ENCODE data around the gene ZNF143. TPM values are rescaled to one million over a fixed set of nuclear protein-coding genes. Genes with fewer than 3 reads are reported as not detected.

The ZNF143 gene
- total RNA-seq, 1 experiment from 2014 or later = 27.2 TPM

DNA sequence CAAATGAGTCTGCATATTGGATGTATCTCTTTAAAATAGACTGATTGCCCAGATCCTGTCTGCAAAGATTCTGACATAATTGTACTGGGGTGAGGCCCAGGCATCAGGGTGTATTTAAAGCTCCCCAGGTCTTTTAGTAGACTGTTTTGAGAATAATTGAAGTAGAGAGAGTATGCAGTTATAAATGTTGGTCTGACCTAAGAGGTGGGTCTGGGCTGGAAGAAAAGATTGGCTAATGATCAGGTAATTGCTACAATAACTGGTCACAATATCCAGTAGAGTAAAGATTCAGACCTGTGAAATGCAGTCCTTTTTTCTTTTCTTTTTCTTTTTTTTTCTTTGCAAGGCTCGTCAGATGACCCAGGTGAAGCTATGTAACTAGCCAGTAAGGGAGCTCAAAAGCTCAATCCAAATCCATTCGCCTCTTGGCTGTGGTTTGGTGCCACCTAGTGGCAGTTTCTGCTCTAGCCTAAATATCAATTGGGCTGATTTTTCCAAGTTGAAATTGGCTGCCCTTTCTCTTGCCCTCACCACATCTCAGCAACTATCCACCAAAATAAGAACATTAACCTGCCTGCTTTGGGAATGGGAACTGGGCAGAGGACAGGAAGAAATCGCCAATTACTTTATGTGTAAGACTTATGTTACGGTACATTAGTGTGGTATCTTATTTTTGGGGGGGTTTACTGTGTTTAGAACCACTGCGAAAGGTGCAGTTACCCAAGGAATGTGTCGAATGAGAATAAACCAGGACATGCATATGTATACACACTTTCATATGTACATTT, 45.9 kb downstream of the ZNF143 start:
- H3K4me1 ChIP-seq = peaks cover 46% of the 10 kb centered on the region
- H3K36me3 Mint-ChIP-seq (ENCODE audit: insufficient read depth, unreplicated experiment) = peaks cover 28% of the 10 kb centered on the region
- ChIA-PET CTCF (interaction anchor here (0.6 to 2.2 kb wide), 40 partner anchors 8 to 798 kb away, joined by 3 to 34 read pairs (median 4); partner anchors contain the start of genes ADM, DENND5A, IPO7 and WEE1), POLR2A (interaction anchor here (0.5 to 1.6 kb wide), 11 partner anchors 8 to 823 kb away, joined by 3 to 28 read pairs (median 4); partner anchors contain the start of gene ZNF143)
- TF ChIP-seq, protein P1, sequence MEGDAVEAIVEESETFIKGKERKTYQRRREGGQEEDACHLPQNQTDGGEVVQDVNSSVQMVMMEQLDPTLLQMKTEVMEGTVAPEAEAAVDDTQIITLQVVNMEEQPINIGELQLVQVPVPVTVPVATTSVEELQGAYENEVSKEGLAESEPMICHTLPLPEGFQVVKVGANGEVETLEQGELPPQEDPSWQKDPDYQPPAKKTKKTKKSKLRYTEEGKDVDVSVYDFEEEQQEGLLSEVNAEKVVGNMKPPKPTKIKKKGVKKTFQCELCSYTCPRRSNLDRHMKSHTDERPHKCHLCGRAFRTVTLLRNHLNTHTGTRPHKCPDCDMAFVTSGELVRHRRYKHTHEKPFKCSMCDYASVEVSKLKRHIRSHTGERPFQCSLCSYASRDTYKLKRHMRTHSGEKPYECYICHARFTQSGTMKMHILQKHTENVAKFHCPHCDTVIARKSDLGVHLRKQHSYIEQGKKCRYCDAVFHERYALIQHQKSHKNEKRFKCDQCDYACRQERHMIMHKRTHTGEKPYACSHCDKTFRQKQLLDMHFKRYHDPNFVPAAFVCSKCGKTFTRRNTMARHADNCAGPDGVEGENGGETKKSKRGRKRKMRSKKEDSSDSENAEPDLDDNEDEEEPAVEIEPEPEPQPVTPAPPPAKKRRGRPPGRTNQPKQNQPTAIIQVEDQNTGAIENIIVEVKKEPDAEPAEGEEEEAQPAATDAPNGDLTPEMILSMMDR (IDR thresholded peaks at IDR 0.05; ENCODE audit: insufficient read depth in 1 of 2, low read depth in 1 of 2, low read length in 1 of 2, severe bottlenecking in 1 of 2, unreplicated experiment in 1 of 2) = peak; percentile 81 to 86
- H3K9me3 Mint-ChIP-seq (ENCODE audit: unreplicated experiment) = no peaks in the 10 kb centered on the region
- no peaks in the 10 kb centered on the region for H3K9me3 ChIP-seq
- DNase-seq = peak; percentile 78 to 86
- H3K27me3 ChIP-seq (replicated peaks; ENCODE audit: control insufficient read depth, insufficient read depth, low read length) = no peaks in the 10 kb centered on the region
- intact Hi-C loops (cut with micrococcal nuclease; ENCODE audit: unreplicated experiment) = loop anchor here (1.0 to 5.0 kb wide), 6 partner anchors 45 to 491 kb away; partner anchors contain the start of gene ZNF143
- no peaks in the 10 kb centered on the region for H3K27me3 Mint-ChIP-seq (ENCODE audit: insufficient read depth, unreplicated experiment)
- no TSS peak for BruUV-seq (replicated peaks)
- no peaks in the 10 kb centered on the region for H3K36me3 ChIP-seq (ENCODE audit: control insufficient read depth, insufficient read depth, low read length)
- H3K27ac Mint-ChIP-seq (ENCODE audit: unreplicated experiment) = peak overlapping the region; percentile 75
- no peak overlapping the region for H3K4me3 ChIP-seq (ENCODE audit: low read depth, low read length)
- peaks cover 29% of the 10 kb centered on the region for H3K4me1 Mint-ChIP-seq (ENCODE audit: low read depth, unreplicated experiment)
- H3K4me3 Mint-ChIP-seq (ENCODE audit: unreplicated experiment) = no peak overlapping the region

DNA sequence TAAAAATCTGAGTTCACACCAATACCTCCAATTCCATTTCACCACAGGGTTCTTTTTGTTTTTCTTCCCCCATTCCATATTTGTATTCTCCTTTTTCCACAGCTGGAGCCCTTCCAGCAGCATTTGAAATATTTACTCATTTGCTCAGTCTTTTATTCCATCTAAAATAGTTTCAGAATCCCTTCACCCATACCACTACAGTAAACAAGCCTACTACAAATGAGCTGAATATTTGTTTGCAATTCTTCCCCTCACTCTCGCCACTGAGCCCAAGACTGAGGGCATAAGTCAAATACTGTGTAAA, 46.4 kb downstream of the ZNF143 start:
- no peaks in the 10 kb centered on the region for H3K9me3 ChIP-seq
- CTCF ChIA-PET = interaction anchor here (0.6 to 2.2 kb wide), 25 partner anchors 9 to 492 kb away, joined by 3 to 34 read pairs (median 5); partner anchors contain the start of genes DENND5A, IPO7, WEE1 and ZNF143
- peak overlapping the region; percentile 75 for H3K27ac Mint-ChIP-seq (ENCODE audit: unreplicated experiment)
- peaks cover 29% of the 10 kb centered on the region for H3K4me1 Mint-ChIP-seq (ENCODE audit: low read depth, unreplicated experiment)
- H3K4me1 ChIP-seq = peaks cover 51% of the 10 kb centered on the region
- no peaks in the 10 kb centered on the region for H3K9me3 Mint-ChIP-seq (ENCODE audit: unreplicated experiment)
- BruUV-seq (replicated peaks) = no TSS peak
- H3K36me3 ChIP-seq (ENCODE audit: control insufficient read depth, insufficient read depth, low read length) = no peaks in the 10 kb centered on the region
- peaks cover 25% of the 10 kb centered on the region for H3K36me3 Mint-ChIP-seq (ENCODE audit: insufficient read depth, unreplicated experiment)
- POLR2A ChIA-PET = interaction anchor here (0.6 to 1.6 kb wide), 9 partner anchors 9 to 824 kb away, joined by 3 to 28 read pairs (median 4); partner anchors contain the start of gene ZNF143
- H3K4me3 Mint-ChIP-seq (ENCODE audit: unreplicated experiment) = no peak overlapping the region
- H3K4me3 ChIP-seq (ENCODE audit: low read depth, low read length) = no peak overlapping the region
- intact Hi-C loops (cut with micrococcal nuclease; ENCODE audit: unreplicated experiment) = loop anchor here (2.0 to 5.0 kb wide), 4 partner anchors 70 to 340 kb away; no protein-coding TSS in a partner anchor
- no peaks in the 10 kb centered on the region for H3K27me3 Mint-ChIP-seq (ENCODE audit: insufficient read depth, unreplicated experiment)
- H3K27me3 ChIP-seq (replicated peaks; ENCODE audit: control insufficient read depth, insufficient read depth, low read length) = no peaks in the 10 kb centered on the region
- DNase-seq = no peak
- TF ChIP-seq, protein P1 (IDR thresholded peaks at IDR 0.05; ENCODE audit: insufficient read depth in 1 of 2, low read depth in 1 of 2, low read length in 1 of 2, severe bottlenecking in 1 of 2, unreplicated experiment in 1 of 2) = no peak

DNA sequence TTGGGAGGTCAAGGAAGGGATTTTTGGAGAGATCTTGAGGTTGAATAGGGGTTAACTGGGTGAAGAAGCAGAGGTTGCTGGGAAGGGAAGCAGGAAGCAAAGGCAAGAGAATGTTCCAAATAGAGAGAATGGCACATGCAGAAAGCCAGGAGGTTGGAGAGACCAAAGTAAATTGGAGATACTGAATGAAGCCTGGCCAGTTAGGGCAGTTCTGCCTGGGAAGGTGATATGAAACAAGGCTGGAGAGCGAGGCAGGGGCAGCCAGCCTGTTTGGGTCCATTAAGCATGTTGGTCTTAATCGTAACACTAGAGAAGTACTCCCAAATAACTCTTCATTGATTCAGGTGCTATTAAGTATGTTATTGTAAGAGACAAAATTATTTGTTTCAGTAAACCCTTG, 48.2 kb downstream of the ZNF143 start:
- Histone ChIP-seq H3K4me3 (ENCODE audit: low read depth, low read length) (no peak overlapping the region), H3K27me3 (replicated peaks; ENCODE audit: control insufficient read depth, insufficient read depth, low read length) (no peaks in the 10 kb centered on the region), H3K36me3 (ENCODE audit: control insufficient read depth, insufficient read depth, low read length) (no peaks in the 10 kb centered on the region), H3K4me1 (peaks cover 69% of the 10 kb centered on the region), H3K9me3 (no peaks in the 10 kb centered on the region)
- intact Hi-C loops (cut with micrococcal nuclease; ENCODE audit: unreplicated experiment) = loop anchor here (5.0 kb wide), 2 partner anchors 232 to 342 kb away; no protein-coding TSS in a partner anchor
- peak in 1 of 2 experiments; percentile 40 for DNase-seq
- peaks cover 45% of the 10 kb centered on the region for H3K4me1 Mint-ChIP-seq (ENCODE audit: low read depth, unreplicated experiment)
- H3K4me3 Mint-ChIP-seq (ENCODE audit: unreplicated experiment) = peak overlapping the region; percentile 16
- ChIA-PET POLR2A (no interaction called here), CTCF (no interaction called here)
- BruUV-seq (replicated peaks) = no TSS peak
- peaks cover 25% of the 10 kb centered on the region for H3K36me3 Mint-ChIP-seq (ENCODE audit: insufficient read depth, unreplicated experiment)
- H3K9me3 Mint-ChIP-seq (ENCODE audit: unreplicated experiment) = no peaks in the 10 kb centered on the region
- TF ChIP-seq, protein P1 (IDR thresholded peaks at IDR 0.05; ENCODE audit: insufficient read depth in 1 of 2, low read depth in 1 of 2, low read length in 1 of 2, severe bottlenecking in 1 of 2, unreplicated experiment in 1 of 2) = no peak
- H3K27ac Mint-ChIP-seq (ENCODE audit: unreplicated experiment) = peak overlapping the region; percentile 65
- H3K27me3 Mint-ChIP-seq (ENCODE audit: insufficient read depth, unreplicated experiment) = no peaks in the 10 kb centered on the region
